Measurements from ENCODE around the gene EGLN1. TPM values are rescaled to one million over a fixed set of nuclear protein-coding genes. Genes with fewer than 3 reads are reported as not detected.

Gene EGLN1
- total RNA-seq, 2 experiments from 2014 or later = 19.0 to 36.6 TPM

GRCh38 chr1:231337043-231337471 is 85.0 kb downstream of the EGLN1 start:
- Histone ChIP-seq H3K79me2 (ENCODE audit: insufficient read depth, low read depth, low read length) (peaks cover 86% of the 10 kb centered on the region), H2AFZ (ENCODE audit: low read length) (peak overlapping the region; percentile 34; the same call in 1 of the 2 replicates), H3K36me3 (ENCODE audit: insufficient read depth, low read length) (peaks cover 53% of the 10 kb centered on the region), H4K20me1 (ENCODE audit: insufficient read depth, low read length) (peaks cover 44% of the 10 kb centered on the region), H3K27ac (ENCODE audit: low read depth, low read length, poor library complexity, severe bottlenecking) (peak overlapping the region; percentile 96), H3K9me3 (ENCODE audit: low read length) (no peaks in the 10 kb centered on the region), H3K4me3 (ENCODE audit: low read depth, low read length, poor library complexity, severe bottlenecking) (peak overlapping the region; percentile 99), H3K9me2 (ENCODE audit: insufficient read depth, low read length) (no peaks in the 10 kb centered on the region), H3K4me2 (ENCODE audit: low read length) (peak overlapping the region; percentile 98), H3K4me1 (ENCODE audit: insufficient read depth, low read length, poor library complexity, severe bottlenecking) (peaks cover 38% of the 10 kb centered on the region)
- TF ChIP-seq CTCF (conservative IDR thresholded peaks at IDR 0.05; ENCODE audit: low read length) (no peak), EZH2phosphoT487 (IDR thresholded peaks at IDR 0.05; ENCODE audit: borderline replicate concordance, low read depth, low read length) (no peak)
- CTCF ChIA-PET (ENCODE audit: unreplicated experiment) = interaction anchor here (0.8 to 1.5 kb wide), 2 partner anchors 95 to 251 kb away, joined by 3 read pairs; no protein-coding TSS in a partner anchor
- POLR2A ChIA-PET = interaction anchor here (0.8 to 3.0 kb wide), 9 partner anchors 12 to 246 kb away, joined by 3 to 12 read pairs (median 4); partner anchors contain the start of gene EGLN1
- BruUV-seq (replicated peaks) = no TSS peak
- intact Hi-C loops (cut with micrococcal nuclease; ENCODE audit: unreplicated experiment) = loop anchor here (2.0 kb wide), 1 partner anchor 86 kb away; the partner anchor contains the start of gene EGLN1
- no peak for DNase-seq (ENCODE audit: low spot score)

GRCh38 chr1:231335663-231336602 is 86.2 kb downstream of the EGLN1 start:
- H2AFZ ChIP-seq (ENCODE audit: low read length) = no peak overlapping the region
- peak overlapping the region; percentile 98 for H3K4me2 ChIP-seq (ENCODE audit: low read length)
- CTCF ChIA-PET (ENCODE audit: unreplicated experiment) = no interaction called here
- peaks cover 44% of the 10 kb centered on the region for H4K20me1 ChIP-seq (ENCODE audit: insufficient read depth, low read length)
- TF ChIP-seq EZH2phosphoT487 (IDR thresholded peaks at IDR 0.05; ENCODE audit: borderline replicate concordance, low read depth, low read length) (no peak), CTCF (conservative IDR thresholded peaks at IDR 0.05; ENCODE audit: low read length) (no peak)
- peaks cover 38% of the 10 kb centered on the region for H3K4me1 ChIP-seq (ENCODE audit: insufficient read depth, low read length, poor library complexity, severe bottlenecking)
- no peaks in the 10 kb centered on the region for H3K9me2 ChIP-seq (ENCODE audit: insufficient read depth, low read length)
- no peaks in the 10 kb centered on the region for H3K9me3 ChIP-seq (ENCODE audit: low read length)
- H3K36me3 ChIP-seq (ENCODE audit: insufficient read depth, low read length) = peaks cover 52% of the 10 kb centered on the region
- POLR2A ChIA-PET = interaction anchor here (0.5 to 1.9 kb wide), 9 partner anchors 11 to 1345 kb away, joined by 3 to 10 read pairs (median 4); partner anchors contain the start of gene EGLN1
- no peak overlapping the region for H3K27ac ChIP-seq (ENCODE audit: low read depth, low read length, poor library complexity, severe bottlenecking)
- H3K4me3 ChIP-seq (ENCODE audit: low read depth, low read length, poor library complexity, severe bottlenecking) = peak overlapping the region; percentile 99
- peaks cover 92% of the 10 kb centered on the region for H3K79me2 ChIP-seq (ENCODE audit: insufficient read depth, low read depth, low read length)
- DNase-seq (ENCODE audit: low spot score) = peak; percentile 14
- TSS peak; percentile 39 for BruUV-seq (replicated peaks)
- intact Hi-C loops (cut with micrococcal nuclease; ENCODE audit: unreplicated experiment) = loop anchor here (2.0 kb wide), 2 partner anchors 87 to 95 kb away; partner anchors contain the start of genes EGLN1 and GNPAT
